B cell (primary cell): Measurements from ENCODE around the gene PRKAG2. TPM values are rescaled to one million over a fixed set of nuclear protein-coding genes. Genes with fewer than 3 reads are reported as not detected.

Experiments
- ATAC-seq: fragments of 200-7000 bp; cut with Tn5 transposase; one replicate; pipeline ENCODE4 v1.10.0; 2021; ENCODE audit warnings: low read depth, mild to moderate bottlenecking, moderate number of reproducible peaks, moderate library complexity
- CTCF ChIA-PET: fragments of 350-600 bp; sonication (Branson Sonifier 250); formaldehyde crosslinking; loops from one replicate; lab custom pipeline; 2021; ENCODE audit warnings: antibody characterized with exemption, inconsistent platforms; lab: Charles Lee
- POLR2A ChIA-PET: fragments of 350-600 bp; sonication (Branson Sonifier 250); formaldehyde crosslinking; loops from one replicate; lab custom pipeline; 2021; ENCODE audit warnings: antibody characterized with exemption; lab: Charles Lee
- DNase-seq: peaks from one replicate; pipeline ENCODE4 v3.0.0; 2013
- H2AFZ ChIP-seq: 2 replicates; pipeline ENCODE4 v1.6.1; 2012; ENCODE audit warnings: mild to moderate bottlenecking, low read depth, low read length; ENCODE audit not compliant: insufficient read depth, poor library complexity, severe bottlenecking
- H3K27ac ChIP-seq, 2 donors: 1 replicate in 1 of 2; 2 replicates in 1 of 2; pipeline ENCODE4 v1.5.1; 2012 to 2013; ENCODE audit warnings: low read length in 2 of 2, mild to moderate bottlenecking in 2 of 2, moderate library complexity in 1 of 2
- H3K27me3 ChIP-seq, 4 experiments: fragments of 200-600 bp in 1 of 4; sonication (generic) in 1 of 4; replicated peaks in 1 of 4; 1 replicate in 2 of 4; 2 replicates in 2 of 4; pipeline versions ENCODE4 v1.6.1 to v1.7.0; 2013 to 2016; ENCODE audit warnings: low read length in 3 of 4, mild to moderate bottlenecking in 2 of 4, mixed read lengths in 1 of 4, moderate library complexity in 1 of 4; ENCODE audit not compliant: insufficient read depth in 4 of 4, control insufficient read depth in 3 of 4; ENCODE audit errors: control extremely low read depth in 1 of 4
- H3K36me3 ChIP-seq, 2 experiments: replicated peaks in 1 of 2; 1 replicate in 1 of 2; 2 replicates in 1 of 2; pipeline versions ENCODE4 v1.6.1 to v1.7.1; 2013; ENCODE audit warnings: low read length in 1 of 2; ENCODE audit not compliant: insufficient read depth in 2 of 2, control insufficient read depth in 1 of 2; ENCODE audit errors: control extremely low read depth in 1 of 2, extremely low read depth in 1 of 2
- H3K4me1 ChIP-seq, 2 donors: fragments of 200-600 bp in 1 of 2; sonication (generic) in 1 of 2; 1 replicate in 1 of 2; 2 replicates in 1 of 2; pipeline versions ENCODE4 v1.5.1 to v1.6.1; 2013 to 2017; ENCODE audit warnings: low read length in 2 of 2; ENCODE audit not compliant: control insufficient read depth in 2 of 2, insufficient read depth in 2 of 2
- H3K4me2 ChIP-seq: replicated peaks from 2 replicates; pipeline ENCODE3; 2012; ENCODE audit warnings: mild to moderate bottlenecking, low read depth, low read length; ENCODE audit not compliant: poor library complexity, severe bottlenecking
- H3K4me3 ChIP-seq, 5 experiments: fragments of 200-600 bp in 1 of 5; sonication (generic) in 1 of 5; 1 replicate in 3 of 5; 2 replicates in 2 of 5; pipeline versions ENCODE4 v1.5.1 to v1.7.0; 2011 to 2016; ENCODE audit warnings: low read length in 4 of 5, mild to moderate bottlenecking in 4 of 5, low read depth in 2 of 5, control low read depth in 1 of 5, moderate library complexity in 1 of 5; ENCODE audit not compliant: insufficient read depth in 1 of 5; ENCODE audit errors: control extremely low read depth in 1 of 5, extremely low read depth in 1 of 5
- H3K79me2 ChIP-seq: fragments of 200-600 bp; sonication (generic); one replicate; pipeline ENCODE4 v1.6.0; 2016; ENCODE audit warnings: low read length; ENCODE audit not compliant: control insufficient read depth, insufficient read depth
- H3K9ac ChIP-seq: fragments of 200-600 bp; sonication (generic); 2 replicates; pipeline ENCODE4 v1.6.1; 2017; ENCODE audit warnings: mild to moderate bottlenecking, low read length, moderate library complexity
- H3K9me3 ChIP-seq, 3 donors: one replicate each; pipeline versions ENCODE4 v1.6.1 to v1.7.1; 2013; ENCODE audit warnings: low read length in 2 of 3; ENCODE audit not compliant: control insufficient read depth in 2 of 3, insufficient read depth in 1 of 3; ENCODE audit errors: control extremely low read depth in 1 of 3
- H4K20me1 ChIP-seq: 2 replicates; pipeline ENCODE4 v1.6.0; 2012; ENCODE audit warnings: mild to moderate bottlenecking, low read length; ENCODE audit not compliant: insufficient read depth, control insufficient read depth, poor library complexity, severe bottlenecking
- H3K27ac Mint-ChIP-seq: one replicate; pipeline ENCODE4 v1.8.0; 2021; ENCODE audit warnings: mixed read lengths
- H3K27me3 Mint-ChIP-seq: one replicate; pipeline ENCODE4 v1.8.0; 2021; ENCODE audit warnings: mixed read lengths
- H3K4me1 Mint-ChIP-seq: one replicate; pipeline ENCODE4 v1.8.0; 2021; ENCODE audit warnings: mixed read lengths
- H3K4me3 Mint-ChIP-seq: one replicate; pipeline ENCODE4 v1.8.0; 2021; ENCODE audit warnings: mixed read lengths
- H3K9me3 Mint-ChIP-seq: one replicate; pipeline ENCODE4 v1.8.0; 2022; ENCODE audit warnings: mixed read lengths; ENCODE audit not compliant: insufficient read depth
- EZH2 ChIP-seq: IDR thresholded peaks from 2 replicates; pipeline ENCODE4 v1.6.1; 2012; ENCODE audit warnings: borderline replicate concordance, low read depth, mild to moderate bottlenecking, moderate library complexity, low read length; ENCODE audit not compliant: insufficient read depth, poor library complexity, severe bottlenecking
- WGBS: methylation state at CpG from one replicate; pipeline ENCODE4 v1.1.5; 2013; ENCODE audit warnings: missing lambda C conversion rate; ENCODE audit not compliant: insufficient coverage; 5-methylcytosine and 5-hydroxymethylcytosine counted together
- intact Hi-C: fragments of 100-400 bp; cut with micrococcal nuclease; formaldehyde crosslinking; loops from one replicate; pipeline ENCODE4 v1.10.0; 2022
- polyA plus RNA-seq: library from polyadenylated mRNA; depleted of rRNA; stranded (reverse); fragments of >200 nt; gene quantifications from 2 replicates; pipeline ENCODE4 v1.2.3, GENCODE V29; 2012
- total RNA-seq, 2 donors: library from RNA; stranded (reverse); fragments of 120-200 nt in 1 of 2; gene quantifications; 1 replicate in 1 of 2; 2 replicates in 1 of 2; pipeline versions ENCODE4 v1.2.3 to v1.2.4, GENCODE V29; 2013 to 2022
- TF ChIP-seq, protein P1 (sequence below): fragments of 200-600 bp; IDR thresholded peaks from one replicate; pipeline ENCODE4 v1.8.0; 2022; ENCODE audit warnings: antibody characterized with exemption, mild to moderate bottlenecking

The PRKAG2 gene
- total and polyA plus RNA-seq, 2 donors (not counting 1 experiment from before 2014, with no cell fraction given) = 22.1 to 56.3 TPM

DNA sequence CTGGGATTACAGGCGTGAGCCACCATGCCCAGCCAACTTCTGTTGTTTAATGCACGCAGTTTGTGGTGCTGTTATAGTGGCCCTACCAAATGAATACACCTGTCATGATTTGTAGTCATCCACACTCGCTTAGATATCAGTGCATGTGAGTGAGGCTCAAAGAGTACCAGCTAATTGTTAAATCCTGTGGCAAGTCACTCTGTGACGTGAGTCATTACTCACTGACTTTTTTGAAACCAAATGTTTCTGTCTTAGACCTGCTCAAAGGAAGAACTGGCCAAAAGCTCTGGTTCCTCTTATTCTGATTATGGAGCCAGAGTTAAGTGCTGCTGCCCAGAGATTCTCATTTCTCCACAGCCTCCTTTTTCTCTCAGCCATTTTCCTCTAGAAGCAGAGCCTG, 109.4 kb downstream of the PRKAG2 start:
- Histone ChIP-seq H3K27me3 (no peaks in the 10 kb centered on the region), H3K4me1 (no peaks in the 10 kb centered on the region), H3K9me3 (peaks cover 0 to 9% (median 0%) of the 10 kb centered on the region in 3 donors), H3K36me3 (peaks cover 0 to 17% of the 10 kb centered on the region in 2 experiments), H3K27ac (no peak overlapping the region), H3K9ac (no peak overlapping the region), H4K20me1 (peaks cover 27% of the 10 kb centered on the region), H3K4me3 (no peak overlapping the region), H3K4me2 (no peak overlapping the region), H2AFZ (no peak overlapping the region), H3K79me2 (no peaks in the 10 kb centered on the region)
- 94% methylated on average over 4 of the region's 4 CpGs for WGBS
- ChIA-PET CTCF (interaction anchor here (1.0 to 2.8 kb wide), 2 partner anchors 8 to 16 kb away, joined by 3 to 12 read pairs; no protein-coding TSS in a partner anchor), POLR2A (no interaction called here)
- intact Hi-C loops = no loop called here
- no peak for DNase-seq
- ATAC-seq = no peak
- TF ChIP-seq, protein P1, sequence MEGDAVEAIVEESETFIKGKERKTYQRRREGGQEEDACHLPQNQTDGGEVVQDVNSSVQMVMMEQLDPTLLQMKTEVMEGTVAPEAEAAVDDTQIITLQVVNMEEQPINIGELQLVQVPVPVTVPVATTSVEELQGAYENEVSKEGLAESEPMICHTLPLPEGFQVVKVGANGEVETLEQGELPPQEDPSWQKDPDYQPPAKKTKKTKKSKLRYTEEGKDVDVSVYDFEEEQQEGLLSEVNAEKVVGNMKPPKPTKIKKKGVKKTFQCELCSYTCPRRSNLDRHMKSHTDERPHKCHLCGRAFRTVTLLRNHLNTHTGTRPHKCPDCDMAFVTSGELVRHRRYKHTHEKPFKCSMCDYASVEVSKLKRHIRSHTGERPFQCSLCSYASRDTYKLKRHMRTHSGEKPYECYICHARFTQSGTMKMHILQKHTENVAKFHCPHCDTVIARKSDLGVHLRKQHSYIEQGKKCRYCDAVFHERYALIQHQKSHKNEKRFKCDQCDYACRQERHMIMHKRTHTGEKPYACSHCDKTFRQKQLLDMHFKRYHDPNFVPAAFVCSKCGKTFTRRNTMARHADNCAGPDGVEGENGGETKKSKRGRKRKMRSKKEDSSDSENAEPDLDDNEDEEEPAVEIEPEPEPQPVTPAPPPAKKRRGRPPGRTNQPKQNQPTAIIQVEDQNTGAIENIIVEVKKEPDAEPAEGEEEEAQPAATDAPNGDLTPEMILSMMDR = no peak
- TF ChIP-seq EZH2 = no peak
- Mint-ChIP-seq H3K27me3 (no peaks in the 10 kb centered on the region), H3K4me1 (peaks cover 12% of the 10 kb centered on the region), H3K4me3 (no peak overlapping the region), H3K9me3 (peaks cover 3% of the 10 kb centered on the region), H3K27ac (no peak overlapping the region)

DNA sequence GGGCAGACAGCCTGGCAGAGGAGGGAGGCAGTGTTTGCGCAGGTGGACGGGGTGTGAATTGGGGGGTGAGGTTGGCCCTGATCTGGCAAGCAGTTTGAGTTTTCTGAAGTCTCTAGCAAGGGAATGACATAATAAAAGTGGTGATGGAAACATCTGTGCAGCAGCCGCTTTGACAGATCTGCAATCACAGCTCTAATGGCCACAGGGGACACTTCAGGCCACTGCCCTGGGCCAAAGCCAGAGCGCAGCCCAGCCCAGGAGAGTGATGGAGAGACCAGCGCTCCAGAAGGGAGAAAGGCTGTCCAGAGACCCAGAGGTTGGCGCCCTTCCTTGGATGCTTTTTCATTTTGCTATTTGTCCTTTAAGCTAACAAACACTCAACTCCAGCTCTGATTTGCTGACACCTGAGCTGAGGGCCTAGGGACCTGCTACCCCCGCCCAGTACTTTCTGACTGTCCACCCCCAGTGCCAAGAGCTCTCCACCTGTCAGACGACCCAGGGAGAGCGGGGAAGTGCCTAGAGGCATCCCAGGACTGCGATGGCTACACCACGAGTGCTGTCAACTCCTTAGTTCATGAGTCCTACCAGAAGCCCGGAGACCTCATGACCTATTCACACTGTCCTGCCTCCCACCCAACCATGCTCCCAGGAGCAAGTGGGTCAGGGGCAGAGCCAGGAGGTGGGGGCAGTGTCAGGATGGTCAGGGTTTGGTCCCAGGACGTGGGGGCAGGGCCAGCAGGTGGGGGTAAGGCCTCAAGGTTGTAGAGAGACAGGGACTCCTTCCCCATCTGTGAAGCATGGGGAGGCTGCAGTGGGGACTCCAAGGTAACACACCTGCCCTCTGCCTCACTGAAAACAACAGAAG, 112.6 kb downstream of the PRKAG2 start:
- no peak overlapping the region for H3K4me2 ChIP-seq
- intact Hi-C loops = no loop called here
- 95% methylated on average over 9 of the region's 13 CpGs for WGBS
- H3K27me3 ChIP-seq = no peaks in the 10 kb centered on the region
- no peak for ATAC-seq
- no peak overlapping the region for H2AFZ ChIP-seq
- ChIA-PET POLR2A (no interaction called here), CTCF (no interaction called here)
- Mint-ChIP-seq H3K4me3 (no peak overlapping the region), H3K27me3 (no peaks in the 10 kb centered on the region), H3K27ac (no peak overlapping the region), H3K4me1 (peaks cover 14% of the 10 kb centered on the region), H3K9me3 (peaks cover 3% of the 10 kb centered on the region)
- no peak overlapping the region for H3K27ac ChIP-seq
- DNase-seq = no peak
- H3K9ac ChIP-seq = no peak overlapping the region
- peaks cover 0 to 9% (median 0%) of the 10 kb centered on the region in 3 donors for H3K9me3 ChIP-seq
- peaks cover 19% of the 10 kb centered on the region for H4K20me1 ChIP-seq
- no peak overlapping the region for H3K4me3 ChIP-seq
- H3K36me3 ChIP-seq = peaks cover 0 to 6% of the 10 kb centered on the region in 2 experiments
- H3K4me1 ChIP-seq = no peaks in the 10 kb centered on the region
- H3K79me2 ChIP-seq = no peaks in the 10 kb centered on the region
- TF ChIP-seq EZH2 = no peak
- TF ChIP-seq, protein P1 = no peak
